ENCODE measurements around the gene CRYAA.

Gene CRYAA

GRCh38 chr21:43208561-43209332 is 39.9 kb downstream of the CRYAA start:
- H3K27ac ChIP-seq (ENCODE audit: low read depth, low read length) = no peak overlapping the region
- H3K4me3 ChIP-seq (ENCODE audit: low read length) = no peak overlapping the region
- no peaks in the 10 kb centered on the region for H3K4me1 ChIP-seq (ENCODE audit: control insufficient read depth, low read length)
- H3K79me2 ChIP-seq (ENCODE audit: control insufficient read depth, low read length) = no peaks in the 10 kb centered on the region
- no peak overlapping the region for H3K4me2 ChIP-seq (ENCODE audit: low read length)
- H4K20me1 ChIP-seq (ENCODE audit: control insufficient read depth, insufficient read depth, low read depth, low read length) = no peaks in the 10 kb centered on the region
- H3K9me3 ChIP-seq (ENCODE audit: control insufficient read depth, insufficient read depth, low read length) = peaks cover 5% of the 10 kb centered on the region; the same call in 1 of the 2 replicates
- no peaks in the 10 kb centered on the region for H3F3A ChIP-seq (ENCODE audit: control insufficient read depth, insufficient read depth)
- no peak for TF ChIP-seq EZH2phosphoT487 (IDR thresholded peaks at IDR 0.05; ENCODE audit: borderline replicate concordance, low read length)
- TF ChIP-seq, protein P1, sequence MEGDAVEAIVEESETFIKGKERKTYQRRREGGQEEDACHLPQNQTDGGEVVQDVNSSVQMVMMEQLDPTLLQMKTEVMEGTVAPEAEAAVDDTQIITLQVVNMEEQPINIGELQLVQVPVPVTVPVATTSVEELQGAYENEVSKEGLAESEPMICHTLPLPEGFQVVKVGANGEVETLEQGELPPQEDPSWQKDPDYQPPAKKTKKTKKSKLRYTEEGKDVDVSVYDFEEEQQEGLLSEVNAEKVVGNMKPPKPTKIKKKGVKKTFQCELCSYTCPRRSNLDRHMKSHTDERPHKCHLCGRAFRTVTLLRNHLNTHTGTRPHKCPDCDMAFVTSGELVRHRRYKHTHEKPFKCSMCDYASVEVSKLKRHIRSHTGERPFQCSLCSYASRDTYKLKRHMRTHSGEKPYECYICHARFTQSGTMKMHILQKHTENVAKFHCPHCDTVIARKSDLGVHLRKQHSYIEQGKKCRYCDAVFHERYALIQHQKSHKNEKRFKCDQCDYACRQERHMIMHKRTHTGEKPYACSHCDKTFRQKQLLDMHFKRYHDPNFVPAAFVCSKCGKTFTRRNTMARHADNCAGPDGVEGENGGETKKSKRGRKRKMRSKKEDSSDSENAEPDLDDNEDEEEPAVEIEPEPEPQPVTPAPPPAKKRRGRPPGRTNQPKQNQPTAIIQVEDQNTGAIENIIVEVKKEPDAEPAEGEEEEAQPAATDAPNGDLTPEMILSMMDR (IDR thresholded peaks at IDR 0.05; ENCODE audit: low read depth, low read length, poor library complexity, severe bottlenecking) = no peak
- H3K27me3 ChIP-seq (ENCODE audit: control insufficient read depth, low read length) = no peaks in the 10 kb centered on the region
- H3K36me3 ChIP-seq (ENCODE audit: control insufficient read depth, low read length) = no peaks in the 10 kb centered on the region
- H3K9me2 ChIP-seq (replicated peaks; ENCODE audit: control insufficient read depth, low read length) = no peaks in the 10 kb centered on the region

DNA sequence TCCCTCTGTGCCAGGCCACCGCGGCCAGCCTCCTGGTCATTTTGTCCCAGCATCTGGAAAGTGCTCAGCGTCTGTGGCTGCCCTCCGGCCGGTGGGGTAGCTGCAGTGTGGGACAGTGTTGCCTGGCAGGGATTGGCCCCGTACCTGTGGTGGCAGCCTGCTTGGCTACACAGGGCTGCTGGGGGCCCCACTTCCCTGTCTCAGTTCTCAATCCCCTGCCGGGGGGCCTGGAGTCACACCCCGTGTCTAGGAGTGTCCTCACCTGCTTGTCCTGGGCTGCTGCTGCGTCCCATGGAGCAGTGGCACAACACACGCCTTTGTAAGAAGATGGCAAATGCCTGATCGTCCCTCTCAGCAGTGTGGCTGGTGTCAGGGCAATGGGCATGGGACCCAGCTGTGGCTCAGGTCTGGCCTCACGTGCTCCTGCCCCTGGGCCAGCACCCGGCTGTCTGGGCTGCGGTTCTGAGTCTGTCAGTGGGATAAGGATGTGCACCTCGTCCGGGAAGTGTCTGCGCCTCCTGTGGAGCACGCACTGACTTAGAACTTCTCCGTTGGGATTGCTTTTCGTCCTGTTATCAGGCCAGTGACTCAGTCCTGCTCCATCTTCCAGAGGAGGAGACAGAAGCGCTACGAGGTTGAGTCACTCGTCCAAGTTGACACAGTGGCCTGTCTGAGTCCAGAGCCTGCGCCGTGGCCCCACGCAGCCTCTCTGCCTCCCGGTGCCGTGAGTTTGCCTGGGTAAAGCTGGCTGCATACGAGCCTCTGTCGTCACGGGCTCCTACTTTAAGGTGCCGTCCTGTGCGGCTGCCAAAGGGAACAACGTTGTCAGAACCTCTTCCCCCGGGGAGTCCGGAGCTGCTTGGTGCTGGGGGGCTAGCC is 41.0 kb downstream of the CRYAA start:
- TF ChIP-seq EZH2phosphoT487 (IDR thresholded peaks at IDR 0.05; ENCODE audit: borderline replicate concordance, low read length) = no peak
- TF ChIP-seq, protein P1 (IDR thresholded peaks at IDR 0.05; ENCODE audit: low read depth, low read length, poor library complexity, severe bottlenecking) = no peak
- H3K4me2 ChIP-seq (ENCODE audit: low read length) = no peak overlapping the region
- H4K20me1 ChIP-seq (ENCODE audit: control insufficient read depth, insufficient read depth, low read depth, low read length) = no peaks in the 10 kb centered on the region
- no peaks in the 10 kb centered on the region for H3K9me2 ChIP-seq (replicated peaks; ENCODE audit: control insufficient read depth, low read length)
- H3K4me3 ChIP-seq (ENCODE audit: low read length) = no peak overlapping the region
- H3K9me3 ChIP-seq (ENCODE audit: control insufficient read depth, insufficient read depth, low read length) = peaks cover 5% of the 10 kb centered on the region; the same call in 1 of the 2 replicates
- no peaks in the 10 kb centered on the region for H3K36me3 ChIP-seq (ENCODE audit: control insufficient read depth, low read length)
- no peak overlapping the region for H3K27ac ChIP-seq (ENCODE audit: low read depth, low read length)
- no peaks in the 10 kb centered on the region for H3F3A ChIP-seq (ENCODE audit: control insufficient read depth, insufficient read depth)
- no peaks in the 10 kb centered on the region for H3K27me3 ChIP-seq (ENCODE audit: control insufficient read depth, low read length)
- no peaks in the 10 kb centered on the region for H3K79me2 ChIP-seq (ENCODE audit: control insufficient read depth, low read length)
- H3K4me1 ChIP-seq (ENCODE audit: control insufficient read depth, low read length) = no peaks in the 10 kb centered on the region

- no peak overlapping the region for H3K4me2 ChIP-seq (ENCODE audit: low read length)
- H3F3A ChIP-seq (ENCODE audit: control insufficient read depth, insufficient read depth) = no peaks in the 10 kb centered on the region
- no peaks in the 10 kb centered on the region for H3K9me2 ChIP-seq (replicated peaks; ENCODE audit: control insufficient read depth, low read length)
- no peaks in the 10 kb centered on the region for H3K4me1 ChIP-seq (ENCODE audit: control insufficient read depth, low read length)
- no peaks in the 10 kb centered on the region for H4K20me1 ChIP-seq (ENCODE audit: control insufficient read depth, insufficient read depth, low read depth, low read length)
- peaks cover 5% of the 10 kb centered on the region; the same call in 1 of the 2 replicates for H3K9me3 ChIP-seq (ENCODE audit: control insufficient read depth, insufficient read depth, low read length)
- H3K27me3 ChIP-seq (ENCODE audit: control insufficient read depth, low read length) = no peaks in the 10 kb centered on the region
- H3K27ac ChIP-seq (ENCODE audit: low read depth, low read length) = no peak overlapping the region
- H3K4me3 ChIP-seq (ENCODE audit: low read length) = no peak overlapping the region
- H3K79me2 ChIP-seq (ENCODE audit: control insufficient read depth, low read length) = no peaks in the 10 kb centered on the region
- TF ChIP-seq, protein P1 (IDR thresholded peaks at IDR 0.05; ENCODE audit: low read depth, low read length, poor library complexity, severe bottlenecking) = no peak
- TF ChIP-seq EZH2phosphoT487 (IDR thresholded peaks at IDR 0.05; ENCODE audit: borderline replicate concordance, low read length) = no peak
- no peaks in the 10 kb centered on the region for H3K36me3 ChIP-seq (ENCODE audit: control insufficient read depth, low read length)
These were observed 41.8 kb downstream of the CRYAA start for GRCh38 chr21:43210454-43211071.

All from DOHH2 (cell line).